ENCODE data around the gene LY6G6C.
"Not testable (repeated sequence)": the region's sequence is repeated elsewhere in the genome, so short reads cannot be mapped to it uniquely, and the experiment has no call there.

LY6G6C gene

DNA sequence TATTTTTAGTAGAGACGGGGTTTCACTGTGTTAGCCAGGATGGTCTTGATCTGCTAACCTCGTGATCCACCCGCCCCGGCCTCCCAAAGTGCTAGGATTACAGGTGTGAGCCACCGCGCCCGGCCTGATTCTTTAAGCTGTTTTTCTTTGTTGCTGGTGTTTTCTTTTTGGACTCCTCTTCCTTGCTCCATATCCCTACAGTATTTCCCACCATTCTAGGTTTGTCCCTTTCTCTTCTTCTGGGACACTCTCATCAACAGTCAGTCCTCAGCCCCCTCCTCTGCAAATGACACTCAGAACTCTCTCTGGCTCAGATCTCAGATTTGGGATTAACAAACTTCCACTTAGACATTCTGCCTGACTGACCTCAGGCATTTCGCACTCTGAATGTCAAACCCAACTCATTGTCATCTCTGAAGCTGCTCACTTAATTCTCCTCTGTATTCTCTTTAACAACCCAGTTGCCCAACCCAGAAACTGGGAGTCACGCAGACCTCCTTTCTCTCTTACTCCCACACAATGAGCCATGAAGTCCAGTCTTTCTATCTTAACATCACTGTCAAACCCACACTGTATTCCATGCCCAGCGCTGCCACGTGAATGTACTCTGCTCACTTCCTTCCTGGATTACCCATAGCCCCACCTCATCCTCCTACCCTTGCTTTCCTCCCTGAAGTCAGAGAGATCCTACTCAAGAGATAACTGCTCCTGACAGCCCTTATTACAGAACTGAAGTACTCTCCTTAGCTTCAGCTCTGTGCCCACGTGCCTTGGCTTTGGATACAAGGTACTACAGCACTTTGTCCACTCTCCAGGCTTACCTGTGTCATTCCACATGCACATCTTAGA, 4.2 kb upstream of the LY6G6C start:
- peak; percentile 29 for DNase-seq

DNA sequence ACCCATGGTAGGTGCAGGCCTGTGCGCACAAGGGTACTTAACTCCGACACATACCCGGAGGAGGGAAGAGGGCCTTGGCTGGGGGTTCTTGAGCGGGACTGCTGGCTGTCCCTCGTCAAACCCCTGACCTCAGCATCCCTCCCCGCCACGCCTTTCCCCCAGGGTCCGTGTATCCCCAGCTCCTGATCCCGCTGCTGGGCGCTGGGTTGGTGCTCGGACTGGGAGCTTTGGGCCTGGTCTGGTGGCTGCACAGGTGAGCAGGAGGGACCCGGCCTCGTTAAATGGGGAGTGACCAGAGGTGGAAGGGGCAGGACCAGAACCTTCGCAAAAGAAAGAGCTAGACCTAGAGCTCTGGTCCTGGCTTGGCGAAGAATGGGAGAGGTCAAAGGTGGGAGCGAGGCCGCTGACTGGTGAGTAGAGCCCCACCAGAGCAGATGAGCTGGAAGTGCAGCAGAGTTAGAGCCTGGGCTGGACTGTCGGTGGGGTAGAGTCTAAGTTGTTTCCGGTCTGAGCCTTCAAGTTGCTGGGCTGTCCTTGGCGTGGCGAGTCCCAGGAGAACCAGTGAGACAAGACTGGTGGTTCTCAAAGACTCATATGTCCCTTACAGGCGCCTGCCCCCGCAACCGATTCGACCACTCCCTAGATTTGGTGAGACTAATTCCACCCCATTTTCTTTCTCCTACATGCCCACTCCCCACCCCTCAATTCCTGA, 2.6 kb upstream of the LY6G6C start:
- DNase-seq = no peak

DNA sequence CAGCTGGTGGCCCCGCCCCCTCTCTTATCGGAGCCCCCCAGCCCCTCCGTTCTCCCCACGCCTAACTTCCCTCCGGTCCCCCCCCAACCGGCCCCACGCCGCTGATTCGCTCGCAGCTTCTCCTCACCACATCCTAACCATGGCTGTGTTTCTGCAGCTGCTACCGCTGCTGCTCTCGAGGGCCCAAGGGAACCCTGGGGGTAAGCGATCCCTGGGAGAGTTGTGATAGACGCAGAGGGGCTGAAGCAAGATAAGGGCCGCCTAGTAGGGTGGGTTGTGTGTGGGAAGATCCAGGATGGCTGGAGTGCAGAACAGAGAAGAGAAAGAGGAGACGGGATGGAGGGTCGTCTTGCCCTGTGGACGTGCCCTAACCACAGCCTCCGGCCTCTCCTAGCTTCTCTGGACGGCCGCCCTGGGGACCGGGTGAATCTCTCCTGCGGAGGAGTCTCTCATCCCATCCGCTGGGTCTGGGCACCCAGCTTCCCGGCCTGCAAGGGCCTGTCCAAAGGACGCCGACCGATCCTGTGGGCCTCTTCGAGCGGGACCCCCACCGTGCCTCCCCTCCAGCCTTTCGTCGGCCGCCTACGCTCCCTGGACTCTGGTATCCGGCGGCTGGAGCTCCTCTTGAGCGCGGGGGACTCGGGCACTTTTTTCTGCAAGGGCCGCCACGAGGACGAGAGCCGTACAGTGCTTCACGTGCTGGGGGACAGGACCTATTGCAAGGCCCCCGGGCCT, 1.9 kb upstream of the LY6G6C start, which contains the start of gene MPIG6B:
Gene MPIG6B (plus strand): TSS at position 129 of the 735 bp plus-strand sequence. CDS start 11 bp downstream, at position 140.
- peak; percentile 54 for DNase-seq

DNA sequence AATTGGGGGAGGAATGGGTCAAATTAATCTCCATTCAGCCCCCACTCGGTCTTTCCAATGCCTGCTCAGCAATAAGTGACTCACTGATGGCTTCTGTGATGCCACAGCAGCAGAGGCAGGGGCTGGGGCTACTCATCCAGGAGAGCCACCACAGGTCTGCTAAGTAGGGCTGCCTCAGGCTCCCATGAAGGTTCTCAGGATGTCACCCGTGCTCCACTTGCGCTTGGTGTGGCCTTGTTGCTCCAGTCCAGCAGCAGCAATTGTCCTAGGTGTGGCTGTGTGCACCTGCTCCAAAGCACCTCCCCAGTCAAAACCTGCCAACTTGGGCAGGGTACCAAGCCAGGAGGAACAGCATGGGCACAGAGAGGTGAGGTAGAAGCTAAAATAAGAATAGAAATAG, 627 bp upstream of the LY6G6C start:
- DNase-seq = no peak

DNA sequence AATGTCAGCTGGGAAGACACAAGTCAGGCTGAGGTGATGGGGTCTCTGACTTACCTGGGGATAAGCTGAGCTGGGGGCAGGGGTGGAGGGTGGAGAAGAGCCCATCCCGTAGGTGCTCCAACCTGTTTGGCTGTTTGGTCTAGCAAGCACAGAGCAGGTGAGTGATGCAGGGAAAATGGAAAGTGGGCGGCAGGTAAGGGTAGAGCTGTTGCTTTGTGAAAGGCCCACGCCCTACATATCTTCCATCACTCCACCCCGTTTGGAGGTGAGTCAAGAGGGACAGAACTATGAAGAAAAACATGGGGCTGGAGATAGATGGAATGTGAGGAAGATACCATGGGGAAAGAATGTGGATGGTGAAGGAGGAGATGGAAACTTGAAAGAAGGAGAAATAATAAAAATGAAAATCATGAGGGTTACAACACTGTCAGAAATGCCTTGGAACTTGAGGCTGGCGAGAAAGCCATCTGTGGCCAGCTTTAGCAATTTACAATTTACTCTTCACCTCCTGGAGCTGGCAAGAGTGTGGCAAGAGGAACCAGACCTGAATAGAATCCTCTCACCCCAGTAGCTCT, 1.3 kb downstream of the LY6G6C start:
- DNase-seq = no peak

DNA sequence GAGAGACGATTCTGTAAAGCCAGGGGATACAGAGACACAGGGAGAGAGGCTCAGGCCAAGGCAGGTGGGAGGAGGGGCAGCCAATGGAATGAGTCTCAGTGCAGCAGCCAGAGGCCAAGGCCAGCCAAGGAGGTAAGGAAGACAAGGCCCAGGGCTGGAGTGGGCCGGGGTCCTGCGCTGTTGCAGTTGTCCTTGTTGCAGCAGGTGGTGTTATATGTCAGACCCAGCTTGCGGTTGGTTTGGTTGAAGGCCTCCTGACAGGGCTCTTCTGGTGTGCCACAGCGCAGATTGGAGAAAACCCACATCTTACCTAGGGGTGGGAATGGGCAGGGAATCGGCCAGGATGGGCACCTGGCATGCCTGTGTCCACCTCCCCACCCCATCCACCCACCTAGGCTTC, 2.5 kb downstream of the LY6G6C start:
- no peak for DNase-seq

DNA sequence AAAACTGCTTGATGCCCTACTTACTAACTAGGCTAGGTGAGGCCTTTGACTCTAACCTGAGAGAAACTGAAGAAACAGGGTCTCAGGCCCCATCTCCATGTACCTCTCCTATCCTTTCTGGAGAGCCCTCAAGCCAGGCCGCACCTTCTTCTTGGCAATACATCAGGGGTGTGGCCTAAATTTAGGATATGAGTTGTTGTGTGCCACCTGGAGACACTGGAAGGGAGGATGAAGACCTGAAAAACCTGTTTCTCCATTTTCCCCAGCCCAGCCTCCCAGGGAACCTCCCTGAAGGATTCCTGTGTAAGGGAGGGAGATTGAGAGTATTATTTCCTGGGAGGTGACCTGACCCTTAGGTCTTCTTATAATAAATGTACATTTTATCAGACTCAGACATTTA, 3.3 kb downstream of the LY6G6C start:
- no peak for DNase-seq

DNA sequence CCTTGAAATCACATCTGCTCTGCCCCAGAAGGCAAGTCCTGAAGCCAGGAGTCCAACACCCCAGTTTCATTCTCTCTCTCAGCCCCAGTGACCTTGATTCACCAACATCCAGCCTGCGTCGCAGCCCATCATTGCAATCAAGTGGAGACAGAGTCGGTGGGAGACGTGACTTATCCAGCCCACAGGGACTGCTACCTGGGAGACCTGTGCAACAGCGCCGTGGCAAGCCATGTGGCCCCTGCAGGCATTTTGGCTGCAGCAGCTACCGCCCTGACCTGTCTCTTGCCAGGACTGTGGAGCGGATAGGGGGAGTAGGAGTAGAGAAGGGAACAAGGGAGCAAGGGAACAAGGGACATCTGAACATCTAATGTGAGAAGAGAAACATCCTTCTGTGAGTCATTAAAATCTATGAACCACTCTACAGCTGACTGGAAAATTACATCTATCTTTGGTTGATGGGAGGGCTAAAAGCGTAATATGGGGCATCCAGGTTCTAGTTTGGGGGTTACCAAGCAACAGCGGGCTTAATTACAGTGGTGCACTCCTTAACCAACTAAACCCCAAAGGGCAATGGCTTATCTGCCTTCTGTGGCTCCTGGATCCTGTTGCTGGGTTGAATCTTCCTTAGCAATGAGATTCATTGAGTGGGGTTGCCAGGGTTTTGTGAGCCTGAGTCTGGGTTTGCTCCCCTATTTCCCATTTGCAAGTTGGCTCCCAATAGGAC, 3.9 kb downstream of the LY6G6C start:
- DNase-seq = no peak

DNA sequence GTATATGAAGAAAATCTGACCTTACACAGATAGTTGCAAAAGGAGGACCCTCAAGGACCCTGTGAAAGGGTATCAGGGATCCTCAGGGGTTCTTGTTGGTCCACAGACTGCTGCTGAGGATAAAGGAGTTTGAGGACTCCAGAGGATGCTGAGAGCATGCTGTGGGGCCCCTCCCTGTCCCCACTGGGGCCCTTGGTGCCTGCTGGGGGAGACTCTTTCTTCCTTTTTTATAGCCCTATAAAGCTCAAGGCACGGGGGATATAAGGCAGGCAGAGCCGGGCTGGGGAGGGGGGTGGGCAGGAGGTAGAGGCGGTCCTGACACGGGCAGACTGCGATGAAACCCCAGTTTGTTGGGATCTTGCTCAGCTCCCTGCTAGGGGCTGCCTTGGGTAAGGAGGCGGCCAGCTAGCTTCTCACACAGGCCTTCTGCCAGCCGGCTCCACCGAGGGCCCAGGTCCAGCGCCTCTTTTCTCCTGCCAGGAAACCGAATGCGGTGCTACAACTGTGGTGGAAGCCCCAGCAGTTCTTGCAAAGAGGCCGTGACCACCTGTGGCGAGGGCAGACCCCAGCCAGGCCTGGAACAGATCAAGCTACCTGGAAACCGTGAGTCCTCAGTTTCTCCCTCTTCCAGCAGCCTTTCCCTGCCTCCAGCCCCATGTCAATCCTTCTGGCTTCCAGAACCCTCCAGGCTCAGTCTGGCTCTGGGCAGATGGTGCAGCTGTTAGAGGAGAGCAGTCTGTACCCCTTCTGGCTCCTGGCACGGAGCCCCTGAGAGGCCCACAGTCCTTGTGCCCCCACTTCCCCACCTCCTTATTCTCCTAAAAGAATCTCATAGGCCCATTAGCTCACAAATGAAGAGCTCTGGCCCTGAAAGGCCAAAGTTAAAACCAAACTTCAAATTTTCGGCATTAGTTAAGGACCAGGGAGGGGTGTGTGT, 6.3 kb downstream of the LY6G6C start, which contains the start of gene LY6G6D:
Gene LY6G6D (plus strand): TSS at position 327 of the 937 bp plus-strand sequence. CDS start 8 bp downstream, at position 335.
- DNase-seq = no peak

DNA sequence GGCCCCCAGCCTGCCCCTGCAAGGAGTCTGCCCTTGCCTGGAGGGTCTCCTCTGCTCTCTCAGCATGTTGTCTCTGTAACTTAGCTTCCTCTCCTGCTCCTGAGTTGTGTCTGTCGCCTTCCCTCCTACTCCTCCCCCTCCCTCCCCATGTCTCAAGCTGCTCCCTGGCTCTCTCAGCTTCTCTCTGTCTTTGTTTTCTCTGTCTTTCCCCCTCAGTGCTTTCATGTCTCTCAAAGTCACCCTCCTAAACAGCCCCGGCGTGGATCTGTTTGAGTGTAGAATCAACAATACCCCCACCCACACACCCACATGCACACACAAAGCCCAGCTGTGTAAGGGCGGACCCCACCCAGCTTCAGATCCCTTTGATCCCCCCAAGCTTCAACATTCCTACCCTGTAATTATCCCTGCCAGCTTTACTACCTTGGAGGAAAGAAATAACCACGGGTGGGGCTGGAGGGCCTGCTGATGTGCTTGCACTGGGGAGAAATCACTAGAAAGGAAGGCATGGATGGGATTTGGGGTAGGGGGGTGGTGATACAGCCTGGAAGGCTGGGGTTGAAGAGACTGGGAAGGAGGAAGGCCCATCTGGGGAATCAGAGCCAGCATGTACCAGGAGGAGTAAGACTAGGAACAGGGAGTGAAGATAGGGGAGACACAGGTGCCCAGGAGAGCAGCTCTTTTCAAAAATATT, 7.4 kb downstream of the LY6G6C start:
- no peak for DNase-seq

DNA sequence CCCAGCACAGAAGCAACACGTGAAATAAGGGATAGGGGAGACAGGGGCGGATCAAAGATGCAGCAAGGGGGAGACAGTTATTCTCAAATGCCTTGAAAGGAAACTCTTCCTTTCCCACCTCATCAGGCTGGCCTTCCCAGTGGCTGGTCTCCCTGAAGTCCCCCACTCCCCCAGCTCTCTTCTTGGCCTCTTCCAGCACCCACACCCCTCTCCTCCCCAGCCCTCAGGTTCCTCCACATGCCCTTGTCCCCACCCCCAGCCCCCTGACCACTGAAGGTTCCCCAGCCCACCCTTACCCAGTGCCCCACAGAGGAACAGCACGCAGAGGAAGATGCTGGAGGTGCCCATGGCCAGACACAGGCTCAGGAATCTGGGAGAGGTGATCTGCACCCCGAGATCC, 8.1 kb downstream of the LY6G6C start:
- no peak for DNase-seq

DNA sequence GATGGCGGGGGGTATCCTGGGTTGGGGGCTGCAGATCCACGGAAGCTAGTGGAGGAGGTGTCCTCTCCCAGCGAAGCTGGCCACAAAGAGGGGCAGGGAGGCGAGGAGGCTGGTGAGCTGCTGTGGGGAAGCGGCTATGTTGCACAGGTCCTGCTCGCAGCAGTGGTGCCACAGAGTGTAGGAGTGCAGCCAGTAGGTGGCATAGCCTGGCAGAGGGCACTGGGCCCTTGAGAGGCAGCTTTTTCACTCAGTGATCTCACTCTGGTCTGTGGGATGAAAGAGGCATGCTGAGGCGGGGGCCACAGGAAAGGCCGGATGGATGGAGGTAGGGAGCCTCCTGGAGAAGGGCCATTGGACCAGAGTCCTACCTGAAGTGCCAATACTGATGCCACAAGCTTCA, 9.2 kb downstream of the LY6G6C start:
- peak; percentile 30 for DNase-seq

DNA sequence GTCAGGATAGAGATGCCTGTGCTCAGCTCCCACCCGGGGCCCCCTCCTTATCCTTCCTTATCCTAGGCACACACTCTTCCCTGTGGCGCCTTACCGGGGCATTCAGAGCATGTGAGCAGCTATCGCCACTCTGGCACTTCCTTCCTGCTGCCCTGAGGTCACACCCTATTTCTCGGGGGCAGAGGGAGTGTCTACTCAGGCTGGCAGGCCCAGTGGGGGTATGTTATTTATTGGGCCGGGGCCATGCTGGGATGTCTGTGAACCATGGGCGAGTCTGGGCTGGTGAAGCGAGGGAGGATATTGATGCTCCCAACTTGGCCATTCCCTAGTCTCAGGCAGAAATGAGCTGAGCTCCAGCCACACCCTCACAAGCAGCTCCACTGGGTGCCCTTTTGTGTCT, 10.3 kb downstream of the LY6G6C start:
- peak; percentile 71 for DNase-seq

DNA sequence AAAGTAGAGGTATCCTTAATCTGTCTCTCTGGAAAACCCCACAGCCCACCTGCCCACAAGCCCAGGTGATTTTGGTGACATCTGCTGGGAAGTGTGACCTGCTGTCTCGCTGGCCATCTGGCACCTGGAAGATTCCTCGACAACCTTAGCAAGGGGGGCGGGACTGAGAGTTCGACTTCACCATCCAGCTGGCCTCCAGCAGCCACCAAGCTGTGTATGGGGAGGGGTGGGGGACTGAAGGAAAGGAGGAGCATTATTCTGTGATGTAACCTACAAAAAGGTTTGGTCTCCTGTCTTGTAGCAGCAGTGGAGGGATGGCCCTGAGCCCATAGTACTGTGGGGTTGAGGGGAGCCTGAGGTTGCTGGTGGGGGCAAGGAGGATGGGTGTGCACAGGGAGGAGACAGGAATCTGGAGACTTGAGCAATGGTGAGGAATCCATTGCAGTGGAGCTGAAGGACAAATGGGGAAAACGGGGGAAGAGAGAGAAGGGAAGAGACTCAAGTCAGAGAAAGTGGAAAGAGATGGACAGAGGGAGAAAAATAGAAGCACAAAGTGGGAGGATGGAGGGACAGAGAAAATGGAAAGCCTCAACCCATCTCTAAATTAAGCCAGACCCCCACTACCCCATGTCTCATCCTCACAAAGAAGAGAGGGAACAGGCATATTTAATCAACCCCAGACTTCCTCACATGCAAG, 10.9 kb downstream of the LY6G6C start:
- no peak for DNase-seq

DNA sequence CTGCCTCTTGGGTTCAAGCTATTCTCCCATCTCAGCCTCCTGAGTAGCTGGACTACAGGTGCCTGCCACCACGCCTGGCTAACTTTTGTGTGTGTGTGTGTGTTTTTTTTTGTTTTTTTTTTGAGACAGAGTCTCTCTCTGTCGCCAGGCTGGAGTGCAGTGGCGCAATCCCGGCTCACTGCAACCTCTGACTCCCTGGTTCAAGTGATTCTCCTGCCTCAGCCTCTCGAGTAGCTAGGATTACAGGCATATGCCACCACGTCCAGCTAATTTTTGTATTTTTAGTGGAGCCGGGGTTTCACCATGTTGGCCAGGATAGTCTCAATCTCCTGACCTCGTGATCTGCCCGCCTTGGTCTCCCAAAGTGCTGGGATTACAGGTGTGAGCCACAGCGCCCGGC, 12.4 kb downstream of the LY6G6C start:
- DNase-seq = not testable (repeated sequence)

DNA sequence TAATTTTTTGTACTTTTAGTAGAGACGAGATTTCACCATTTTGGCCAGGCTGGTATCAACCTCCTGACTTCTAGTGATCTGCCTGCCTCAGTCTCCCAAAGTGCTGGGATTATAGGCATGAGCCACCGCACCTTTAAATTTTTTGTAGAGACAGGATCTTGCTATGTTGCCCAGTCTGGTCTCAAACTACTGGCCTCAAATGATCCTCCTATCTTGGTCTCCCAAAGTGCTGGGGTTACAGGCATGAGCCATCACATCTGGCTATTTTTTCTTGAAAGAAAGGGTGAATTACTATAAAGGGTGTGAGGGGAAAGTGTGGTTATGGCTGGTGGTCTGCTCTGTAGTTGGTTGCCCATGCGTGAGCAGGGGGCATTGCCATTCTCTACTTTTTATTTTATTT, 13.3 kb downstream of the LY6G6C start:
- DNase-seq = no peak

DNA sequence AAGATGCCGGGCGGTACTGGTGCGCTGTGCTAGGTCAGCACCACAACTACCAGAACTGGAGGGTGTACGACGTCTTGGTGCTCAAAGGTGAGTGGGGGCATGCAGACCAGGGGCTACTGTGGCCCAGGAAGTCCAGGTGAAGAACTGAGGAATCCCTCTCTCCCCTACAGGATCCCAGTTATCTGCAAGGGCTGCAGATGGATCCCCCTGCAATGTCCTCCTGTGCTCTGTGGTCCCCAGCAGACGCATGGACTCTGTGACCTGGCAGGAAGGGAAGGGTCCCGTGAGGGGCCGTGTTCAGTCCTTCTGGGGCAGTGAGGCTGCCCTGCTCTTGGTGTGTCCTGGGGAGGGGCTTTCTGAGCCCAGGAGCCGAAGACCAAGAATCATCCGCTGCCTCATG, 13.8 kb downstream of the LY6G6C start:
- no peak for DNase-seq

DNA sequence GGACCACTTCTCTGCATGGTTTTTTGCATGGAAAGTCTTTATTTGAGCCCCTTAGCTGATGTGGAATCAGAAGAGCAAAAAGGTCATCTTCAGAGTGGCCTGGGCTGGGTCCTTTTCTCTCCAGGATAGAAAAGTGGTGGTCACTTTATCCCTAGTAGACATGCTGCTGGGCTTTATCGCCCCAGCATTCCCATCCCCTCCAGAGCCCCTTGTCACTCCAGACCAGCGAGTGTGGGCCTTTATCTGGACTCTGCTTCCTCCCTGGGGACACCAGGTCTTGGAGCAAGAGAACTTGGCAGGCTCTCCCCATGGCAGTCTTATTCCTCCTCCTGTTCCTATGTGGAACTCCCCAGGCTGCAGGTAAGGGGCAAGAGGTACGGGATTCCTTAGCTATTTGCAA, 14.9 kb downstream of the LY6G6C start, which contains the start of gene LY6G6F:
Gene LY6G6F (plus strand): TSS at position 268 of the 400 bp plus-strand sequence. CDS start 41 bp downstream, at position 309.
- no peak for DNase-seq

DNA sequence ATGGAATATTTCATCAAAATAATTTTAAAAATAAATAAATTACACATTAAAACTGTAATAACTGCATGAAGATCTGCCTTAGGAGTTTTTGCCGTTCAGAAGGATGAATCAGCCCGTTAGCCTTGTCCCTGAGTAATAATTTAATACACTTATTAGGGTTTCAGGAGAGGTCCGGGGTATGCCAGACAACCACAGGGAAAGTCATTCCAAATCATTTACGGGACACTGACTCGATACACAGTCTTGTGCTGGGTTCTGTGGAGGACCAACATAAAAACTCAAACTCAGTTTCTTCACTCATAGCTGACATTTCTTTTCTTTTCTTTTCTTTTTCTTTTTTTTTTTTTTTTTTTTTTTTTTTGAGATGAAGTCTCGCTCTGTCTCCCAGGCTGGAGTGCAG, 15.6 kb downstream of the LY6G6C start:
- DNase-seq = no peak

Data from GDM1 (cell line).